ENCODE results near the gene SNAPC4. TPM values are rescaled to one million over a fixed set of nuclear protein-coding genes. Genes with fewer than 3 reads are reported as not detected.

SNAPC4 gene
- total RNA-seq, 3 donors from 2014 or later: 7.4 to 7.6 (median 7.6) TPM

DNA sequence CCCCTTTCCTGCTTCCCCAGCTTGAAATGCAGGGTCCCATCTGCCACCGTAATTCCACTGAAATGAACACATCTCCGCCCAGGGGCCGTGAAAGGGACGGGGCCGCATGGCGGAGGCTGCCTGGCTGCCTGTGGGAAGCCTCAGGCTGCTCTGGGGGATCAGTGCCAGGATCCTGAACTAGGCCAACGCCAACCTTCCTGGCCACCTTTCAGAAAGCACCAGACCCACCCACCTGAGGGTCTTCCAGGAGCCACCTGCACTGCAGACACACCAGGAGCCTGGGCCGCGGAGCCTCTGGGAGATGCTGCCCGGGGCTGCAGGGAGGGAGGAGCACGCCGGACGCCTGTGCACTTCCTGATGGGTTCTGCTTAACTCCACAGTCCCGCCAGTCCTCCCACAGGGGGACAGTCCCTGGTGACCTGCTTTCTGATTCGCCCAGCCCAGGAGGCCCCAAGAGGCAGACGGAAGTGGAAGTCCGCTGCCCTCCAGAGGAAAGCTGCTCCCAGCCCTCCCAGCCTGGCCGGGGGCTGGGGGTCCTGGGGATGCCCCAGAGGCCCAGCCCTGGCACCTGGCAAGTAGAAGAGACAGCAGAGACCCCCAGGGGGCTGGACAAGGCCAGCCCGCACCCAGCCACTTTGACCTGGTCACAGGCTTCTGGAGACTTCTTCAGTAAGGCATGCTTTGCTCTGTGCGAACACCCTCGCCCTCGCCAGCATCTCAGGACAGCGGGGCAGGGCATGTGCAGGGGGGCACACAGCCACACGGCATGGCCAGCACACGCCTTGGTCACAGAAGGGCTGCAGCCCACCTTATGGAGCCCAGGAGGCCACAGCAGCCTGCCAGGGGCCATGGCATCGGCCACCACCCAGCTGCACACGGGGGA lies 26.4 kb downstream of the SNAPC4 start, which contains the start of gene CARD9:
CARD9 (minus strand) TSS at position 370 of the 883 bp plus-strand sequence. CDS start 1,591 bp downstream, outside the sequence.
- ATAC-seq: peak; percentile 42
- intact Hi-C loops (cut with DNase I, micrococcal nuclease): no loop called here
- peak in 1 of 3 donors; percentile 35 for DNase-seq
- Histone ChIP-seq H3K9me3 (no peaks in the 10 kb centered on the region), H3K4me3 (no peak within 1 kb of the TSS), H3K4me1 (ENCODE audit: low read depth) (no peaks in the 10 kb centered on the region), H3K36me3 (ENCODE audit: low read depth) (no peaks in the 10 kb centered on the region)
- TF ChIP-seq, protein P1, sequence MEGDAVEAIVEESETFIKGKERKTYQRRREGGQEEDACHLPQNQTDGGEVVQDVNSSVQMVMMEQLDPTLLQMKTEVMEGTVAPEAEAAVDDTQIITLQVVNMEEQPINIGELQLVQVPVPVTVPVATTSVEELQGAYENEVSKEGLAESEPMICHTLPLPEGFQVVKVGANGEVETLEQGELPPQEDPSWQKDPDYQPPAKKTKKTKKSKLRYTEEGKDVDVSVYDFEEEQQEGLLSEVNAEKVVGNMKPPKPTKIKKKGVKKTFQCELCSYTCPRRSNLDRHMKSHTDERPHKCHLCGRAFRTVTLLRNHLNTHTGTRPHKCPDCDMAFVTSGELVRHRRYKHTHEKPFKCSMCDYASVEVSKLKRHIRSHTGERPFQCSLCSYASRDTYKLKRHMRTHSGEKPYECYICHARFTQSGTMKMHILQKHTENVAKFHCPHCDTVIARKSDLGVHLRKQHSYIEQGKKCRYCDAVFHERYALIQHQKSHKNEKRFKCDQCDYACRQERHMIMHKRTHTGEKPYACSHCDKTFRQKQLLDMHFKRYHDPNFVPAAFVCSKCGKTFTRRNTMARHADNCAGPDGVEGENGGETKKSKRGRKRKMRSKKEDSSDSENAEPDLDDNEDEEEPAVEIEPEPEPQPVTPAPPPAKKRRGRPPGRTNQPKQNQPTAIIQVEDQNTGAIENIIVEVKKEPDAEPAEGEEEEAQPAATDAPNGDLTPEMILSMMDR (IDR thresholded peaks at IDR 0.05): no peak

DNA sequence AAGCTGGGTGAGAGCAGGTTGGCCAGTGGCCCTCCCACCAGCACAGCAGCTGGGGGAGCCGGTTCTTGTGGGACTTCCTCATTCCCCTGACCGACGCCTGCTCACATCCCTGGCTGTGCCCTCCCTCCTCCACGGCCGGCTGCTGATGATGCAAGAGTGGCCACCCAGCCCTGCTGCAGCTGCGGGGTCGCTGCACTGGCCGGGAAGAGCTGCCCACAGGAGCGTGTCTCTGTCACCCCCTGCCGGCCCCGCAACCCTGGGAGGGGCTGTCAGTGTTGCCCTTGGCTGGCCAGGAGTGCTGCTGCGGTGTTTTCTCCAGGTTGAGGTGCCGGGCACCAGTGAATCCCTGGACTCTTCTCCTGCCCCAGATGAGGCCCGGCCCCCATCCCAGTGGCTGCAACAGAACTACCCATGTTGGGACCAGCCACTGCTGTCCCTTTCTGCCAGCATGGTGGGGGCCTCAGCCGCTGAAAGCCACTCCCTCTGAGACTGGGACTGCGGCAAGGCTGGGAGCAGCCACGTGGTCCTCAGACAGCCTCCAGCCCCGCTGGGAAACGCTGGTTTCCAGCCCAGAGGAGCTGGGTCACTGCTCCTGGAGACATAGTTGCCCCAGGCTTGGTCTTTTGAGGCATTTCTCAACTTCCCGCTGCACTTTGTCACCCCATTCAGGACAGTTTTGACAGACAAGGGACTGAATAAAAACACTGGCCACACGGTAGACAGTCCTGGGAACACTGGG lies 27.2 kb downstream of the SNAPC4 start:
- intact Hi-C loops (cut with DNase I, micrococcal nuclease): no loop called here
- TF ChIP-seq, protein P1 (IDR thresholded peaks at IDR 0.05): no peak
- DNase-seq: peak; percentile 37 to 80 (median 58)
- H3K4me1 ChIP-seq (ENCODE audit: low read depth): no peaks in the 10 kb centered on the region
- ATAC-seq: peak; percentile 72
- no peaks in the 10 kb centered on the region for H3K9me3 ChIP-seq
- H3K36me3 ChIP-seq (ENCODE audit: low read depth): no peaks in the 10 kb centered on the region
- H3K4me3 ChIP-seq: no peak overlapping the region

DNA sequence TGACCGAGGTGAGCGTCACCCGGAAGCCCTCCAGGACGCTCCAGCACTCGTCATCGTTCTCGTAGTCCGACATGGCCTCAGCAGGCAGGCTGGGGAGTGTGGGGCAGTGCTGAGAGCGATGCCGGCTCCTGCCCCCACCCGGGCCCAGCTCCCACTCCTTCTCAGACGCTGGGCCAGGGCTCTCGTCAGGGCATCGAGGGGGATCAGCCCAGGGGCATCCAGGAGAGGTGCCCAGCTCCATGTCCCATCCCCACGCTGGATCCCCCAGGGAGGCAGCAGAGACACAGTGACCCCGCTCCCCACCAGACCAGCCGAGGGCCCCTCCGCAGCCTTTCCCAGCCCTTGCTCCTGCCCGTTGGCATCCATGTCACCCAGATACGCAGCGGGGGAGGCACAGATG lies 28.0 kb downstream of the SNAPC4 start:
- TF ChIP-seq, protein P1 (IDR thresholded peaks at IDR 0.05): no peak
- no peak overlapping the region for H3K4me3 ChIP-seq

DNA sequence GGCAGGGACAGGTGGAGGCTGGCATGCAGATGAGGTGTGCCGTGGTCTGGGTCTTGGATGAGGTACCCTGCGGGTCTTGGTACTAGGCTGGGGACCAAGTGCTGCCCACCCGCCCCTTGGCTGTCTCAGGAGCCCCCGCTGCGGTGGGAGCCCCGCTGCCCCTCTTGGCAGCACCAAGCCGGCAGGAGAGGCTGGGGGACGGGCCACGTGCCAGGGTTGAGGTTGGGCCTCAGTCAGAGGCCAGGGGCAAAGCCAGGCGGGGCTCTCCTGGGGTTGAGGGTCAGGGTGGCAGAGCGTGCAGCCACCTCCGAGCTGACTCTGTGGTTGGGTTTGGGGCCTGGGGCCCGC lies 28.5 kb downstream of the SNAPC4 start:
- no peak overlapping the region for H3K4me3 ChIP-seq
- DNase-seq (no peak), ATAC-seq (no peak)
- H3K36me3 ChIP-seq (ENCODE audit: low read depth): no peaks in the 10 kb centered on the region
- no peaks in the 10 kb centered on the region for H3K4me1 ChIP-seq (ENCODE audit: low read depth)
- TF ChIP-seq, protein P1 (IDR thresholded peaks at IDR 0.05): no peak
- no peaks in the 10 kb centered on the region for H3K9me3 ChIP-seq
- intact Hi-C loops (cut with DNase I, micrococcal nuclease): no loop called here

More for the DNA sequence above, 28.0 kb downstream of the SNAPC4 start:
- Histone ChIP-seq H3K9me3 (no peaks in the 10 kb centered on the region), H3K36me3 (ENCODE audit: low read depth) (no peaks in the 10 kb centered on the region), H3K4me1 (ENCODE audit: low read depth) (no peaks in the 10 kb centered on the region)
- ATAC-seq (no peak), DNase-seq (no peak)
- intact Hi-C loops (cut with DNase I, micrococcal nuclease): no loop called here

DNA sequence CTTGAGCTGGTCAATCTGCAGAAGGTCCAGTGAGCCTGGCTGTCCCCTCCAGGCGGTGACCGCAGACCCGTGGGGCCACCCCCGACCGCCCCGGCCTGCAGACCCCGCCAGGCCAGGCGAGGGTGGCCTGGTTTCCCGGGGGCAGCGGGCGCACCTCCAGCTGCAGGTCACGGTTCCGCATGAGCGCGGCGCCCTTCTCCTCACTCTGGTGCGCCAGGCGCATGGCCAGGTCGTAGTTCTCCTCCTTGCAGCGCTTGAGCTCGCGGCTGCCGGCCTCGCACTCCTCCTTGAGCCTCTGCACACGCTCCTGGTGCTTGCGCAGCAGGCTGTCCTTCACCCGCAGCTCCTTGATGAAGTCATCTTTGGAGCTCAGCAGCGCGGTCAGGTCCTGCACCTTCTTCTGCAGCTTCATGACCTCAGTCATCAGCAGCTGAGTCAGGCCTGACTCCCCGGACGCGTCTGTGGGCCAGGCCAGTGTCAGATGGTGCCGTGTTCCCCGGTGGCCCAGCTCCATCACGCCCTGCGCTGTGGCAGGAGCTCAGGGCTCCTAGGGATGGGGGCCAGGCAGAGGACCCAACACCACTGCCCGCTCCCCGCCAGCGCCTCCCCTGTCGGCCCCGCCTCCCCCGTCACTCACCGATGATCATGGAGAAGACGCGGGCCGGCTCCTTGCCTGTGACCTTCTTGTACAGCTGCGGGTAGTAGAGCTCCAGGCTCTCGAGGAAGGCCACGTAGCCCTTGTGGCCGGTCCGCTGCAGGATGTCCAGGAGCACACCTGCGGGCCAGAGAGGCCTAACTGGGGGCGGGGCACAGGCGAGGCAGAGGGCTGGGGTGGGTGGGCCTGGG lies 29.1 kb downstream of the SNAPC4 start:
- Histone ChIP-seq H3K36me3 (ENCODE audit: low read depth) (no peaks in the 10 kb centered on the region), H3K4me3 (no peak overlapping the region), H3K4me1 (ENCODE audit: low read depth) (no peaks in the 10 kb centered on the region), H3K9me3 (no peaks in the 10 kb centered on the region)
- ATAC-seq (no peak), DNase-seq (no peak)
- intact Hi-C loops (cut with DNase I, micrococcal nuclease): no loop called here
- TF ChIP-seq, protein P1 (IDR thresholded peaks at IDR 0.05): no peak
